Fibroblast of peridontal ligament (primary cell): ENCODE data around the gene FXYD4.
"Not testable (repeated sequence)": the region's sequence is repeated elsewhere in the genome, so short reads cannot be mapped to it uniquely, and the experiment has no call there.

Experiments
- DNase-seq: peaks from one replicate; pipeline ENCODE4 v3.0.0-alpha.2; 2010; ENCODE audit errors: extremely low read depth

FXYD4 gene

DNA sequence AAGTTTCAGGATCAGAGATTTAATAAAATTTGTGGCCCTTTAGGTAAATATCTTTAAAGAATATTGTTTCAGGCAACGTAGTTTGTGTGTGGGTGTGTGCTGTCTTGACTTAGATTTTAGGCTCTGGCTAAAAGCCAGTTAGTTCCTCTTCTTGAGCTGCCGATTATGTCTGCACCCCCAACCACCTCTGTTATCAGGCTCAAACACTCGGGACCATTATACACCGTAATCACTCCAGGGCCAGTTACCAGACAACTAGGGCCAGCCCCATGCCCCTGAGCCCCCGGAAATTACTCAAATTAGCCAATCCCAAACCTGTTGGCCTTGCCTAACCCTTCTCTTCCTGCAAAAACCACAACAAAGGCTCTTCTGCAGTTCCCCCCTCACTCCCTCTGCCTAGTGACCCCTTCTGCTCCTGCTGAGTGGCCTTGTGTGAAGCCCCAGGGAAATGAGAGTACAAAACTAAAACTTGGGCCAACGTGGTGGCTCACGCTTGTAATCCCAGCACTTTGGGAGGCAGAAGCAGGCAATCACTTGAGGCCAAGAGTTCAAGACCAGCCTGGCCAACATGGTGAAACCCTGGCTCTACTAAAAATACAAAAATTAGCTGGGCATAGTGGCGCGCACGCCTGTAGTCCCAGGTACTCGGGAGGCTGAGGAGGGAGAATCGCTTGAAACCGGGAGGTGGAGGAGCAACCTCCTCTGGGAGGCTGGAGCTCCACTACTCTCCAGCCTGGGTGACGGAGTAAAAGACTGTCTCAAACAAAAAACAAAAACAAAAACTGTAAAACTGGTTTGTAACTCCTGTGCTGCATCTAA lies 46.7 kb downstream of the FXYD4 start:
- DNase-seq: no peak

DNA sequence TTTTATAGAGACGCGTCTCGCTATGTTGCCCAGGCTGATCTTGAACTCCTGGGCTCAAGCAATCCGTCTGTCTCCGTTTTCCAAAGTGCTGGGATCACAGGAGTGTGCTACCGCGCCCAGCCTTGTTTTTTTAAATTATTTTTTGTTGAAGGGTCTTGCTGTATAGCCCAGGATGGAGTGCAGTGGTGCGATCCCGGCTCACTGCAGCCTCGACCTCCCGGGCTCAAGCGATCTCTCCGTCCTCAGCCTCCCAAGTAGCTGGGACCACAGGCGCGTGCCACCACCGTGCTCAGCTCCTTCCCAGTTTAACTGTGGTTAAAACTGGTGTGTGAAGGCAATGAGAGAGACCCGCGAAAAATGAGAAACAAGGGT lies 48.5 kb downstream of the FXYD4 start:
- no peak for DNase-seq

DNA sequence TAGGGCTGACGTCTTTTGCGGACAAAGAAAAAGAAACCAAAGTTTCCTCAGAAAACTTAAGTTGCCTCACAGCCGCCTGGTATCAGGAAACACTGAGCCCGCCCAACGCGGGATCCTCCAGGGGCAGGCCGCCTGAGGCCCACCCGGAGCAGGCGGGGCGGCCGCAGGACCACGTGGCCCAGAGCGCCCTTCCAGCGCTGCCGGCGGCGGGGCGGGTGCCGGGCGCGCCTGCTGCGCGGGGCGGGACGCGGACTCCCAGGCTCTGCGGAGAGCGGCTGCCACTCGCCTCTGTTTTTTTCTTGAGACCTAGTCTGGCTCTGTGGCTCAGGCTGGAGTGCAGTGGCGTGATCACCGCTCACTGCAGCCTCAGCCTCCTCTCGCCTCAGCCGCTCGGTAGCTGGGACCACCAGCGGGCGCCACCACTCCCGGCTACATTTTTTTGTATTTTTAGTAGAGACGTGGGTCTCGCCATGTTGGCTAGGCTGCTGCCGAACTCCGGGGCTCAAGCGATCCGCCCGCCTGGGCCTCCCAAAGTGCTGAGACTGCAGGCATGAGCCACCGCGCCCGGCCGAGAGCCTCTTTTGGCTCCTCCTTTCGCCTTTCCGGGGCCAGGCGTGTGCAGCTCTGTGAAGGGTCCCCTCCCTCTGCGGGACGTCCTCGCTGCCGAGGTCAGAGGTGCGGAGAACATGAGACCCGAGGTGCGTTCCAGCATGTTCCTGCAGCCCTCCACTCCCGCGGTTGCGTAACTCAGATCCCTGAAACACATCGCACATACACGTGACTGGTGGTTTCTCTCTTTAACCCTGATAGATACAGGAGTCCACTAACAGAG lies 49.1 kb downstream of the FXYD4 start:
- peak; percentile 92 for DNase-seq

DNA sequence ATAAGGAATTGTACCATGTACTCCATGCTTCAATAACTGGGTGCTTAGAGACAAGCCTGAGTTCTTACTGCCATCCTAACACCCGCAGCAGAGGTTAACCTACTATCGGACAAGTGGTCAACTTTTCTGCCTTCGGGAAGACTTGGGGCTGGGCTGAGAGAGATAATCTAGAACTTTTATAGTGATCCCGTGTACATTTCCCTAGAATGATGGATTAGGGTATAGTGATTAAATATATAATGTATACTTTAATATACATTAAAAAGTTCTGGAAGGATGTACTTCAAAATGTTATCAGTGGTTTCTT lies 49.7 kb downstream of the FXYD4 start:
- DNase-seq: no peak

DNA sequence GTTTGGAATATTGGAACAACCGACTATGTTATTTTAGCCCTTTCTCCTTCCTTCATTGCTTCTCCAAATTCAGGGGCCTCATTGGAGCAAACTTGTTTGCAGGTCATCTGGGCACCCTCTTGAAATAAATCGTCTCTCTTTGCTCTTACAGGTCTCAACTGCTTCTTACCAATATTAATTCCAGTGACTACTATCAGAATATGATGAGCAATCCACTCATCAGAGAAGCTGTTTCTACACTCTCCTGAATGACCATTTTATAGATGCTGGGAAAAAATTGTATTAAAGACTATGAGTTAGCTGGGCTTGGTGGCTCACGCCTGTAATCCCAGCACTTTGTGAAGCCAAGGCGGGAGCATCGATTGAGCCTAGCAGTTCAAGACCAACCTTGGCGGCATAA lies 50.1 kb downstream of the FXYD4 start:
- DNase-seq: no peak

DNA sequence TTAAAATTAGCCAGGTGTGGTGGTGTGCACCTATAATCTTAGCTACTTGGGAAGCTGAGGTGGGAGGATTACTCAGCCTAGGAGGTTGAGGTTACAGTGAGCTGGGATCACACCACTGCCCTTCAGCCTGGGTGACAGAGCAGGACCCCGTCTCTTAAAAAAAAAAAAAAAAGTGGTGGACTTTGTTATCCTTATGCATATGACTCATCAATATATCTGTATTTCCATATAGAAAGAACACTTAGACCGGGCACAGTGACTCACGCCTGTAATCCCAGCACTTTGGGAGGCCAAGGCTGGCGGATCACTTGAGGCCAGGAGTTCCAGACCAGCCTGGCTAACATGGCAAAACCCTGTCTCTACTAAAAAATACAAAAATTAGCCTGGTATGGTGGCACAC lies 50.5 kb downstream of the FXYD4 start:
- DNase-seq: not testable (repeated sequence)

DNA sequence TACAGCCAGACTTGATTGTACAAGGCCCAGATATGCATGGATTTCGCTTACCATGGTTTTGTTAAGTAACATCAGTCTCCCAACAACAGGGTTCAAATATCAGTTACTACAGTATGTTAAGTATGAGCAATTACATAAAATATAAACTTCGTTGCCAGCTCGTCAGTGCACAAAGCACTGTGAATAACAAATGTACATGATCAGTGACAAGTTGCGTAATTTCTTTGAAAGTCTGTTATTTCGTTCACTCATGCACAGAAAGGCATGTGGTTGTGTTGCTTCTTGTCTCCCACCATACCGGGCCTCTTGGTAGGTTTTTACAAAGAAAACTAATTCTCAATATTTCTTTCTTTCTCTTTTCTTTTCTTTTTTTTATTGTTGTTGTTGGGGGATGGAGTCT lies 53.0 kb downstream of the FXYD4 start:
- DNase-seq: peak; percentile 38
